ENCODE results near the gene STXBP1.

STXBP1 gene

DNA sequence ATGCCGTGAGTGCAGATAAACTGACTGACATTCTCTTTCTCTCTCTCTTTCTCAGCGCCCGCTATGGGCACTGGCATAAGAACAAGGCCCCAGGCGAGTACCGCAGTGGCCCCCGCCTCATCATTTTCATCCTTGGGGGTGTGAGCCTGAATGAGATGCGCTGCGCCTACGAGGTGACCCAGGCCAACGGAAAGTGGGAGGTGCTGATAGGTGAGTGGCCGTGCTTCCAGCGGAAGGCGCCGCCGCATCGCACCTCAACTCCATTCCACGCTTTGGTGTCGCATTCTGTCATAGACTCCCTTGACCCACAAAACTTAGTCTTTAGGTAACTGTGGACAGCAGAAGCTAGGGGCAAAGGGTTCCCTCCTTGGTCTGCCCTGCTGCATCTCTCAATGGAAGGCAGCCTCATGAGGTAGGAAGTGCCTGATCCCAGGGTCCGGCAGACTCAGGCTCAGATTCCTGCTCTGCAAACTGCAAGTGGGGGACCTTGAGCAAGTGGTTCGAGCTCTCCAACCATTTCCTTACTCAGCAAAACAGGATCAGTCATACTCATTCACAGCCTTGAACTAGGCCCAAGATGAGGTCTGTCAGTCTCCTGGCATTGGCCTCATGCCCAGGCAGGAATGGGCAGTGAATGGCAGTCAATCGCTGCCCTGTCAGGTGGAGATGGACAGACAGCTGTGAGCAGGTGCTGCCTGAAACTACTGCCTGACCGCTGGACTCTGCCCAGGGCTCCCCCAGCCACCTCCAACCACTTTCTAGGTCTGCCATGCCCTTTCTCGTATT, 70.5 kb downstream of the STXBP1 start:
- H3K9ac ChIP-seq: no peak overlapping the region
- H4K20me1 ChIP-seq: no peaks in the 10 kb centered on the region; a peak in 1 of 22 replicates
- H3K27me3 ChIP-seq: no peaks in the 10 kb centered on the region
- H3K4me2 ChIP-seq: no peak overlapping the region
- H3K4me1 ChIP-seq: peaks cover 0 to 11% (median 0%) of the 10 kb centered on the region in 10 experiments; a peak in 5 of 20 replicates
- no peak overlapping the region for H3K4me3 ChIP-seq
- H3K27ac ChIP-seq: no peak overlapping the region
- H3K36me3 ChIP-seq: peaks cover 10 to 84% (median 47%) of the 10 kb centered on the region in 11 experiments; a peak in 18 of 22 replicates
- TF ChIP-seq Cebpa-rat (IDR thresholded peaks at IDR 0.05): no peak
- no peaks in the 10 kb centered on the region for H3K9me3 ChIP-seq (replicated peaks in 1 of 11)

DNA sequence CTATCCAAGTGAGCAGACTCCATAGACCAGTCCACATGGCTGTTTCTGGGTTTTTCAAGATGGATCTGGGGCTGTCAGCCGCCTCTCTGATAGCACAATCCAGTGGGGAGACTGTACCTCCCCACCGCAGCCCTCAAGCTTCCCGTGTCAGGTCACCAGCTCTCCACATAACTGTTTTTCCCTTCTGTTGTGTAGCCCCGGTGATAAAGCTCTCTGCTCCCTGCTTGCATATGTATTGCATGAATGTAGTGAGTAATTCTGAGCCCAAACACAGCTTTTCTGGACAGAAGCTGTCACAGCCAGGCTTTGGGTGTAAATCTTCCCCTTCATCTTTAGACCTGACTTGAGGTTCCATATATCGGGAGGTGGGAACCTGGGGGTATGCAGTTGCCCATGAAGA, 71.6 kb downstream of the STXBP1 start:
- H3K9ac ChIP-seq: no peak overlapping the region
- no peaks in the 10 kb centered on the region; a peak in 1 of 22 replicates for H4K20me1 ChIP-seq
- H3K4me2 ChIP-seq: no peak overlapping the region
- no peaks in the 10 kb centered on the region for H3K27me3 ChIP-seq
- H3K9me3 ChIP-seq (replicated peaks in 1 of 11): no peaks in the 10 kb centered on the region
- H3K4me1 ChIP-seq: peaks cover 0 to 11% (median 0%) of the 10 kb centered on the region in 10 experiments; a peak in 5 of 20 replicates
- TF ChIP-seq Cebpa-rat (IDR thresholded peaks at IDR 0.05): no peak
- H3K27ac ChIP-seq: no peak overlapping the region
- H3K36me3 ChIP-seq: peaks cover 10 to 88% (median 45%) of the 10 kb centered on the region in 11 experiments; a peak in 18 of 22 replicates
- H3K4me3 ChIP-seq: no peak overlapping the region

DNA sequence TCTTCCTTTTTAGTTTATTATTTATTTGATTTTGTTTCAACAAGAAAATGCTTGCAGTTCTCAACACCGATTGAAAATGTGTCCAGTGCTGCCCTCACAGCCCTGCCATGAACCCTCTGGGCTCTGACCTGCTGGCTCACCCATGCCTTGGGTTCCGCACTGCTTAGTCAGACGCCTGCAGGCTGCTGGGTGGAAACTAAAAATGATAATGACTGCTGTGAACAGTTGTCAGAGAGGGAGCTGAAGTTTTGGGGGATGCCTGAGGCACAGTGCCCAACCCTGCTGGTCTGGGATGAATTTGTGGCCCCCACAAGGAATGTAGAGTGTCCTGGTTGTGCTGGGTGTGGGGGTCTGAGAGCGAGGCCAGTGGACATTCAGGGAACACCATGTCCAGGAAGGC, 72.5 kb downstream of the STXBP1 start:
- TF ChIP-seq Cebpa-rat (IDR thresholded peaks at IDR 0.05): no peak
- Histone ChIP-seq H3K9me3 (replicated peaks in 1 of 11) (peaks cover 0 to 7% (median 4%) of the 10 kb centered on the region in 11 experiments; a peak in 5 of 22 replicates), H3K27ac (no peak overlapping the region), H3K4me2 (no peak overlapping the region), H3K27me3 (no peaks in the 10 kb centered on the region), H3K36me3 (peaks cover 14 to 90% (median 51%) of the 10 kb centered on the region in 11 experiments; a peak in 20 of 22 replicates), H4K20me1 (no peaks in the 10 kb centered on the region; a peak in 1 of 22 replicates), H3K4me3 (no peak overlapping the region), H3K9ac (no peak overlapping the region), H3K4me1 (peaks cover 0 to 11% (median 0%) of the 10 kb centered on the region in 10 experiments; a peak in 5 of 20 replicates)

DNA sequence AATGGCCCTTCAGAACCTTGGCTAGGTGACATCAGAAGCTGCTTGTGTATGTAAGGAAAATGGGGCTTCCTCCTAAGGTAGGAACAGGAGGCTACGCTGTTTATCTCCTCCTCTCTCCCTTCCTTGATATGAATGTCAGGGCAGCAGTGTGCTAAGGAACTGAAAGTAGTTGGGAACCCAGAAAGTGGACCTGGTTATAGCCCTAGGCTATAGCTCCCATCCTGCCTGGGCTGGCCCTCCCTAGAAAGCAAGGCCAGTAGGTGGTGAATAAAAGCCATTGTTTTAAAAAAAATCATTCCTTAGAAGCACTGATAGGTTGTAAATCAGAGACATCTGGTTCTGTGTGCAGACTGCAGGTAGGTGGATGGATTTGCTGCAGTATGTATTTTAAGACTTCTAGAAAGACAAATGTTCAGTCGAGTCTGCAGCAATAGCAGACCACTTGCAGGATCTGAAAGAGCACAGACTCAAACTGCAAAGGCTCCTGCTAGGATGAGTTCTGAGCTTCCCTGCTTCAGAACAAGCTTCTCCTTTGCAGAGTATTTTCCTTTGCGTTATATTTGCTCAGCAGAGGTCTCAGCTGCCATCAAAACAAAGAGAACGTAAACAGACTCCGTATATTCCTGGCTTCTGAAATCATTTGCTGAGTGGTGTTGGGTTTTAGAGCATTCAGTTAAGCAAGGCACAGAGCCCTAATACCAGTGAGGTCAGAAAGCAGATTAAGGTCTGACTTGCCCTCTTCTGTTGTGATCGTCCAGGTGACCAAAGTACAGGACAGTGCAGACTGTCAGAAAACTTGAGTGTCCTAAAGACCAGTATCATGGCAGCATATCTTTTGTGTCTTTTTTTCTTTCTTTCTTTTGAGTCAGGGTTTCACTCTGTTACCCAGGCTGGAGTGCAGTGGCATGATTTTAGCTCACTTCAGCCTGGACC, 74.7 kb downstream of the STXBP1 start:
- Histone ChIP-seq H3K9ac (no peak overlapping the region), H3K27me3 (no peaks in the 10 kb centered on the region), H3K4me3 (no peak overlapping the region), H3K36me3 (peaks cover 23 to 90% (median 60%) of the 10 kb centered on the region in 11 experiments; a peak in 20 of 22 replicates), H4K20me1 (no peaks in the 10 kb centered on the region; a peak in 1 of 22 replicates), H3K4me1 (no peaks in the 10 kb centered on the region), H3K4me2 (no peak overlapping the region), H3K27ac (no peak overlapping the region), H3K9me3 (replicated peaks in 1 of 11) (peaks cover 0 to 14% (median 6%) of the 10 kb centered on the region in 11 experiments; a peak in 5 of 22 replicates)
- no peak for TF ChIP-seq Cebpa-rat (IDR thresholded peaks at IDR 0.05)

DNA sequence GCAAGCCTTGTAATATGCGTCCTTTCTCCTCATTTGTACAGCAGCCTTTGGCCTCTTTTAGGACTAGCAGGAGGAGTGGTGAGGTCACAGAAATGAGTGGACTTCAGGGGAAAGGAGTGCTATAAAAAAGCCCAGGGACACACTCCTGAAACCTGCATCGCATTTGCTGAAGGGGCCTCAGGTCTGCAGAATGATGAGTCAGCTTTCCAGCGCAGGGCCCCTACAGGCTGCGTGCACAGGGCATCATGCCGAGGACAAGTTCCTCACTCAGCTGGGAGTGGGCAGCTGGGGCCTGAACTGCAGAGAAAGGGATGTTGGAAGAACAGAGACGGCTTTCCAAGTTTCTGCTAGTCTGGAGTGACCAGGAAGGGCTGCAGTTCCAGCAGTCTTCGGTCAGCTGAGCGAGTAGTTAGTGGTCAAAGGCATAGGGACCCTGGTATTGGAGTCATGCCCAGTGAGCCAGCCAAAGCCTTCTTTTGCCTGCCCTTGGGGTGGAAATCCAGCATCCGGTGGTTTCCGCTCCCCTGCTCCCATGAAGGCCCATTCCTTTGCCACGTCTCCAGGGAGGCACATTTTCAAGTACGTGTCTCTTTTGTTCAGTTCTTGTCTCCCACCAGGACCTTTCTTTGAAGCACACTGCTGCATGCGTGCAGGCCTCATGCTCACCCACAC, 77.4 kb downstream of the STXBP1 start:
- Histone ChIP-seq H3K27me3 (no peaks in the 10 kb centered on the region), H3K27ac (no peak overlapping the region), H3K4me2 (no peak overlapping the region), H3K9ac (no peak overlapping the region), H3K9me3 (replicated peaks in 1 of 11) (peaks cover 0 to 14% (median 6%) of the 10 kb centered on the region in 11 experiments; a peak in 5 of 22 replicates), H3K4me1 (no peaks in the 10 kb centered on the region), H4K20me1 (no peaks in the 10 kb centered on the region; a peak in 1 of 22 replicates), H3K36me3 (peaks cover 15 to 90% (median 55%) of the 10 kb centered on the region in 11 experiments; a peak in 20 of 22 replicates), H3K4me3 (no peak overlapping the region)
- no peak for TF ChIP-seq Cebpa-rat (IDR thresholded peaks at IDR 0.05)

DNA sequence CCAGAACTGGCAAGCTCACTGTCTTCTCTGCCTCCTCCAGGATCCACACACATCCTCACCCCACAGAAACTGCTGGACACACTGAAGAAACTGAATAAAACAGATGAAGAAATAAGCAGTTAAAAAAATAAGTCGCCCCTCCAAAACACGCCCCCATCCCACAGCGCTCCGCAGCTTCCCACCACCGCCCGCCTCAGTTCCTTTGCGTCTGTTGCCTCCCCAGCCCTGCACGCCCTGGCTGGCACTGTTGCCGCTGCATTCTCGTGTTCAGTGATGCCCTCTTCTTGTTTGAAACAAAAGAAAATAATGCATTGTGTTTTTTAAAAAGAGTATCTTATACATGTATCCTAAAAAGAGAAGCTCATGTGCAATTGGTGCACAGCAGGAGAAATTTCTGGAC, 78.7 kb downstream of the STXBP1 start:
- no peak for TF ChIP-seq Cebpa-rat (IDR thresholded peaks at IDR 0.05)
- Histone ChIP-seq H3K27me3 (no peaks in the 10 kb centered on the region), H3K4me1 (no peaks in the 10 kb centered on the region), H3K36me3 (peaks cover 18 to 91% (median 59%) of the 10 kb centered on the region in 11 experiments; a peak in 20 of 22 replicates), H3K4me2 (no peak overlapping the region), H3K9ac (no peak overlapping the region; a peak in 1 of 22 replicates), H4K20me1 (no peaks in the 10 kb centered on the region; a peak in 1 of 22 replicates), H3K27ac (no peak overlapping the region), H3K9me3 (replicated peaks in 1 of 11) (peaks cover 0 to 14% (median 6%) of the 10 kb centered on the region in 11 experiments; a peak in 5 of 22 replicates), H3K4me3 (no peak overlapping the region)

DNA sequence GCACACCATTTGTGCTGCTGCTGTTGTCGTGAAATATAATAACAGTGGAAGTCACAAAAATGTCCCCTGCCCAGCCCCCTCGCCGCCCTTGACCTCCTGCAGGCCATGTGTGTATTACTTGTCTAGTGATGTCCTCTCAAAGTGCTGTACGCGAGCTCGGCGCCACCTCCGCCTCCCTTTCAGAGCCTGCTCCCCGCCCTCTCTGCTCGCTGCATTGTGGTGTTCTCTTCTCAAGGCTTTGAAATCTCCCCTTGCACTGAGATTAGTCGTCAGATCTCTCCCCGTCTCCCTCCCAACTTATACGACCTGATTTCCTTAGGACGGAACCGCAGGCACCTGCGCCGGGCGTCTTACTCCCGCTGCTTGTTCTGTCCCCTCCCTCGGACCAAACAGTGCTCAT, 80.0 kb downstream of the STXBP1 start:
- H3K27ac ChIP-seq: no peak overlapping the region
- TF ChIP-seq Cebpa-rat (IDR thresholded peaks at IDR 0.05): no peak
- no peak overlapping the region for H3K9ac ChIP-seq

DNA sequence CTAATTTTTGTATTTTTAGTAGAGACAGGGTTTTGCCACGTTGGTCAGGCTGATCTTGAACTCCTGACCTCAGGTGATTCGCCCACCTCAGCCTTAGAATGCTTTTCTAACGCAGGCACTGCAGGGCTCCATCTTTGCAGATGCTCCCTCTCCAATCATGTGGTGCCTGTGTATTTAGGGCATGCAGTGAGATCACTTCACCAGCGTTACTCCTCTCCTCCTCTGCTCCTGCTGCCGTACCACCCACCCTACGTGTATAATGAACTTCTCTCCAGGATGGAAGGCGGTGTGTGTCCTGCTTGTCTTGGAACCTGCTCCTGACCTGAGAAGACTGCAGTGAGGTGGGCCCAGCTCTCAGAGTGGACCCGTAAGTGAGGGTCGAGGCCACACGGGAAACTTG, 81.1 kb downstream of the STXBP1 start:
- Histone ChIP-seq H3K4me2 (no peak overlapping the region), H3K9ac (no peak overlapping the region), H4K20me1 (no peaks in the 10 kb centered on the region; a peak in 2 of 22 replicates), H3K27me3 (no peaks in the 10 kb centered on the region), H3K4me3 (no peak overlapping the region), H3K27ac (no peak overlapping the region), H3K4me1 (no peaks in the 10 kb centered on the region), H3K9me3 (replicated peaks in 1 of 11) (peaks cover 0 to 14% (median 6%) of the 10 kb centered on the region in 11 experiments; a peak in 5 of 22 replicates), H3K36me3 (peaks cover 18 to 68% (median 51%) of the 10 kb centered on the region in 11 experiments; a peak in 20 of 22 replicates)
- no peak for TF ChIP-seq Cebpa-rat (IDR thresholded peaks at IDR 0.05)

More for the DNA sequence above, 80.0 kb downstream of the STXBP1 start:
- H3K9me3 ChIP-seq (replicated peaks in 1 of 11): peaks cover 0 to 14% (median 6%) of the 10 kb centered on the region in 11 experiments; a peak in 5 of 22 replicates
- no peaks in the 10 kb centered on the region for H3K27me3 ChIP-seq
- no peak overlapping the region for H3K4me2 ChIP-seq
- H3K4me1 ChIP-seq: no peaks in the 10 kb centered on the region
- no peaks in the 10 kb centered on the region; a peak in 1 of 22 replicates for H4K20me1 ChIP-seq
- no peak overlapping the region for H3K4me3 ChIP-seq
- peaks cover 18 to 79% (median 59%) of the 10 kb centered on the region in 11 experiments; a peak in 20 of 22 replicates for H3K36me3 ChIP-seq
